ENCODE data around the gene ADGRV1. TPM values are rescaled to one million over a fixed set of nuclear protein-coding genes. Genes with fewer than 3 reads are reported as not detected.

Gene ADGRV1
- total RNA-seq, 1 donor from 2014 or later: 10.0 TPM

DNA sequence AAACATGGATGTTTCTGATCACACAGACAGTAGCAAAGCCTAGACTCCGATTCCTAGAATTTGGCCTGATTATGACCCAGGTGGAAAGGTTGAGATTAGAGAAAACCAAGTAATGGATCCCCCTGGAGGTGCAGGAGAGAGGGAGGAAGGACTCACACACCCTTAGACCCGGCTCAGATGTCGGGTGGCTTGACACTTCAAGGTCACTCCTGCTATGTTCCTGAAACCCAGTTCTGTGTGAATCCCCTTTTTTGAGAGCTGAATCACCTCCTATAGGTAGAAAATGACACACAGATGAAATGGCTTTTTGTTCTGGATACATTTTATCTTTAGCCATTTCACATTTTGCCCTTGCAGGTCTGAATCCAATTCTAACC lies 631.7 kb downstream of the ADGRV1 start:
- Histone ChIP-seq H3K27ac (ENCODE audit: low read depth, low read length) (peak overlapping the region; percentile 56), H3K36me3 (ENCODE audit: insufficient read depth, low read length) (no peaks in the 10 kb centered on the region), H2AFZ (ENCODE audit: low read depth, low read length) (peak overlapping the region; percentile 74), H3K9me3 (ENCODE audit: insufficient read depth, low read depth, low read length) (no peaks in the 10 kb centered on the region), H4K20me1 (ENCODE audit: insufficient read depth, low read length) (no peaks in the 10 kb centered on the region), H3K79me2 (ENCODE audit: insufficient read depth, low read length) (no peaks in the 10 kb centered on the region), H3K9ac (ENCODE audit: low read length) (peak overlapping the region; percentile 62), H3K4me1 (ENCODE audit: insufficient read depth, low read length) (peaks cover 13% of the 10 kb centered on the region), H3K4me2 (ENCODE audit: low read length) (peak overlapping the region; percentile 82), H3K27me3 (ENCODE audit: insufficient read depth, low read length) (no peaks in the 10 kb centered on the region), H3K4me3 (ENCODE audit: insufficient read depth, low read depth, low read length) (no peak overlapping the region)
- H3K4me1 Mint-ChIP-seq (ENCODE audit: low read depth, unreplicated experiment): peaks cover 18% of the 10 kb centered on the region
- H3K4me3 Mint-ChIP-seq (ENCODE audit: unreplicated experiment): peak overlapping the region; percentile 15
- no peaks in the 10 kb centered on the region for H3K9me3 Mint-ChIP-seq (ENCODE audit: unreplicated experiment)
- TF ChIP-seq CTCF (IDR thresholded peaks at IDR 0.05; ENCODE audit: insufficient read depth, low read depth, low read length): no peak
- no peak for TF ChIP-seq EZH2 (IDR thresholded peaks at IDR 0.05; ENCODE audit: insufficient read depth, low read length)
- H3K27ac Mint-ChIP-seq (ENCODE audit: unreplicated experiment): peak overlapping the region; percentile 97
- no peaks in the 10 kb centered on the region for H3K36me3 Mint-ChIP-seq (ENCODE audit: low read depth, unreplicated experiment)
- DNase-seq (ENCODE audit: low read depth) (no peak), FAIRE-seq (peak; percentile 49)
- H3K27me3 Mint-ChIP-seq (ENCODE audit: low read depth, unreplicated experiment): no peaks in the 10 kb centered on the region

- no peak overlapping the region for H3K4me3 ChIP-seq (ENCODE audit: insufficient read depth, low read depth, low read length)
- FAIRE-seq (no peak), DNase-seq (ENCODE audit: low read depth) (no peak)
- Mint-ChIP-seq H3K4me1 (ENCODE audit: low read depth, unreplicated experiment) (peaks cover 9% of the 10 kb centered on the region), H3K27me3 (ENCODE audit: low read depth, unreplicated experiment) (no peaks in the 10 kb centered on the region), H3K9me3 (ENCODE audit: unreplicated experiment) (no peaks in the 10 kb centered on the region), H3K27ac (ENCODE audit: unreplicated experiment) (no peak overlapping the region), H3K4me3 (ENCODE audit: unreplicated experiment) (no peak overlapping the region), H3K36me3 (ENCODE audit: low read depth, unreplicated experiment) (no peaks in the 10 kb centered on the region)
- no peak overlapping the region for H3K9ac ChIP-seq (ENCODE audit: low read length)
- H3K9me3 ChIP-seq (ENCODE audit: insufficient read depth, low read depth, low read length): no peaks in the 10 kb centered on the region
- peaks cover 8% of the 10 kb centered on the region for H3K4me1 ChIP-seq (ENCODE audit: insufficient read depth, low read length)
- no peaks in the 10 kb centered on the region for H3K36me3 ChIP-seq (ENCODE audit: insufficient read depth, low read length)
- H4K20me1 ChIP-seq (ENCODE audit: insufficient read depth, low read length): no peaks in the 10 kb centered on the region
- no peak overlapping the region for H3K4me2 ChIP-seq (ENCODE audit: low read length)
- H3K79me2 ChIP-seq (ENCODE audit: insufficient read depth, low read length): no peaks in the 10 kb centered on the region
- no peak overlapping the region for H2AFZ ChIP-seq (ENCODE audit: low read depth, low read length)
- TF ChIP-seq EZH2 (IDR thresholded peaks at IDR 0.05; ENCODE audit: insufficient read depth, low read length): no peak
- TF ChIP-seq CTCF (IDR thresholded peaks at IDR 0.05; ENCODE audit: insufficient read depth, low read depth, low read length): no peak
- no peaks in the 10 kb centered on the region for H3K27me3 ChIP-seq (ENCODE audit: insufficient read depth, low read length)
- no peak overlapping the region for H3K27ac ChIP-seq (ENCODE audit: low read depth, low read length)
Observed at GRCh38 chr5:91194824-91195381, 636.3 kb downstream of the ADGRV1 start.

DNA sequence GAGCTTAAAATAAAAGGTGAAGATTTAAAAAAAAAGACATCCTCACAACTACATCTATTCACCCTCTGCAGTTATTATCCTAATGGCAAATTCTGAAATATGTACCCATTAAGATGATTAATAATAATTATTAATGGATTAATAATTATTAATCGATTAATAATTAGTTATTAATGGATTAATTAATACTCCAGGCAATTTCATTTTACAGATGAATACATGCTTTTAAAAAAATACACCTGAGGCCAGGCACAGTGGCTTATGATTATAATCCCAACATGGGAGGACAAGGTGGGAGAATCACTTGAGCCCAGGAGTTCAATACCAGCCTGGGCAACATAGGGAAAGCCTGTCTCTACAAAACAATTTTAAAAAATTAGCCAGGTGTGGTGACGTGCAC lies 642.1 kb downstream of the ADGRV1 start:
- H3K4me1 ChIP-seq (ENCODE audit: insufficient read depth, low read length): no peaks in the 10 kb centered on the region
- H3K4me1 Mint-ChIP-seq (ENCODE audit: low read depth, unreplicated experiment): no peaks in the 10 kb centered on the region
- no peaks in the 10 kb centered on the region for H3K27me3 Mint-ChIP-seq (ENCODE audit: low read depth, unreplicated experiment)
- no peaks in the 10 kb centered on the region for H3K36me3 ChIP-seq (ENCODE audit: insufficient read depth, low read length)
- no peak overlapping the region for H3K9ac ChIP-seq (ENCODE audit: low read length)
- no peak overlapping the region for H3K4me3 ChIP-seq (ENCODE audit: insufficient read depth, low read depth, low read length)
- no peak overlapping the region for H3K4me3 Mint-ChIP-seq (ENCODE audit: unreplicated experiment)
- peaks cover 1% of the 10 kb centered on the region for H3K9me3 Mint-ChIP-seq (ENCODE audit: unreplicated experiment)
- no peaks in the 10 kb centered on the region for H3K79me2 ChIP-seq (ENCODE audit: insufficient read depth, low read length)
- no peaks in the 10 kb centered on the region for H3K36me3 Mint-ChIP-seq (ENCODE audit: low read depth, unreplicated experiment)
- H3K9me3 ChIP-seq (ENCODE audit: insufficient read depth, low read depth, low read length): no peaks in the 10 kb centered on the region
- H3K4me2 ChIP-seq (ENCODE audit: low read length): no peak overlapping the region
- H3K27me3 ChIP-seq (ENCODE audit: insufficient read depth, low read length): no peaks in the 10 kb centered on the region
- DNase-seq (ENCODE audit: low read depth): no peak
- no peak overlapping the region for H2AFZ ChIP-seq (ENCODE audit: low read depth, low read length)
- TF ChIP-seq CTCF (IDR thresholded peaks at IDR 0.05; ENCODE audit: insufficient read depth, low read depth, low read length): no peak
- no peak for TF ChIP-seq EZH2 (IDR thresholded peaks at IDR 0.05; ENCODE audit: insufficient read depth, low read length)
- H3K27ac Mint-ChIP-seq (ENCODE audit: unreplicated experiment): no peak overlapping the region
- no peak overlapping the region for H3K27ac ChIP-seq (ENCODE audit: low read depth, low read length)
- FAIRE-seq: no peak
- no peaks in the 10 kb centered on the region for H4K20me1 ChIP-seq (ENCODE audit: insufficient read depth, low read length)
